ENCODE measurements around the gene SPPL2B. TPM values are rescaled to one million over a fixed set of nuclear protein-coding genes. Genes with fewer than 3 reads are reported as not detected.
"Not testable (repeated sequence)": the region's sequence is repeated elsewhere in the genome, so short reads cannot be mapped to it uniquely, and the experiment has no call there.

Gene SPPL2B, protein sequence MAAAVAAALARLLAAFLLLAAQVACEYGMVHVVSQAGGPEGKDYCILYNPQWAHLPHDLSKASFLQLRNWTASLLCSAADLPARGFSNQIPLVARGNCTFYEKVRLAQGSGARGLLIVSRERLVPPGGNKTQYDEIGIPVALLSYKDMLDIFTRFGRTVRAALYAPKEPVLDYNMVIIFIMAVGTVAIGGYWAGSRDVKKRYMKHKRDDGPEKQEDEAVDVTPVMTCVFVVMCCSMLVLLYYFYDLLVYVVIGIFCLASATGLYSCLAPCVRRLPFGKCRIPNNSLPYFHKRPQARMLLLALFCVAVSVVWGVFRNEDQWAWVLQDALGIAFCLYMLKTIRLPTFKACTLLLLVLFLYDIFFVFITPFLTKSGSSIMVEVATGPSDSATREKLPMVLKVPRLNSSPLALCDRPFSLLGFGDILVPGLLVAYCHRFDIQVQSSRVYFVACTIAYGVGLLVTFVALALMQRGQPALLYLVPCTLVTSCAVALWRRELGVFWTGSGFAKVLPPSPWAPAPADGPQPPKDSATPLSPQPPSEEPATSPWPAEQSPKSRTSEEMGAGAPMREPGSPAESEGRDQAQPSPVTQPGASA
- total RNA-seq: 10 to 100 TPM; 47.8 to 97.8 (median 67.3) TPM

DNA sequence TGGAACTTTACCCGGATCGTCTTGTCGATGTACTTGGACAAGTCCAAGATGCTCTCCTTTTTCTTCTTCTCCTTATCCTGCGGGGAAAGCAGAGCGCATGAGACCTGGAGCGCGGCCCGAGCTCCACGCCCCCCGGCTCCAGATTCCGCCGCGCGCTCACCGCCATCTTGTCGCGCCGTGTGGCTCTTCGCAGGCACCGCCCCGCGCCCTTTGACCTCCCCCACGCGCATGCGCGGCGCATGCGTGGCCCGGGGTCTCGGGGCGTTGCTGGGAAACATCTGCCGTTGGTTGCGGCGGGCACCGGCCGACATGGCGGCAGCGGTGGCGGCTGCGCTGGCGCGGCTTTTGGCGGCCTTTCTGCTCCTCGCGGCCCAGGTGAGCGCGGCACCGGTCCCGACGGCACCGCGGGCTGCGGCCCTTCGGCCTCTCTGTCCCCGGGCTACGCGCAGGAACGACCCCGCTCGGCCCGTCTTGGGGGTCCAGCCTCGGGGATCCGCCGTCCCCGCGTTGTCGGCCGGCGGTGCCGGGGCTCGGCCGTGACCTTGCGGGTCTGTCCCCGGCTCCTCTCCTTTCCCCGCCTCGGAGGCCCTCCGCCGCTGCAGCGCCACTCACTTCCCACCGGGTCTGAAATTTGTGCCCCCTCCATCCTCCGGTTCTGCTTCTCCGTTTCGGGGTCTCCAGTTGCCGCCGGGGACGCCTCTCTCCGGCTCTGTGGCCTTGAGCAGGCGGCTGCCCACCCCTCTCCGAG, at the start of gene SPPL2B, which contains the start of gene LSM7:
Gene SPPL2B, plus strand, starts transcription at position 284 of the 748 bp plus-strand sequence. Its CDS starts 26 bp downstream, at position 310.
Gene LSM7, minus strand, starts transcription at position 186 of the 748 bp plus-strand sequence. Its CDS starts 20 bp downstream, at position 166.
- Histone ChIP-seq H3K36me3 (peaks cover 0 to 2% of the 10 kb centered on the region in 2 donors), H3K27me3 (no peaks in the 10 kb centered on the region), H3K4me1 (peaks cover 40 to 56% of the 10 kb centered on the region in 2 donors), H3K4me3 (replicated peaks in 1 of 3) (peak within 1 kb of the TSS; percentile 60 to 92 (median 84)), H3K27ac (peak within 1 kb of the TSS in 2 of 3 donors; percentile 24 to 35), H3K9me3 (no peaks in the 10 kb centered on the region)
- intact Hi-C loops (cut with DNase I): no loop called here
- DNase-seq: peak; percentile 89 to 91
- TF ChIP-seq, protein P1, sequence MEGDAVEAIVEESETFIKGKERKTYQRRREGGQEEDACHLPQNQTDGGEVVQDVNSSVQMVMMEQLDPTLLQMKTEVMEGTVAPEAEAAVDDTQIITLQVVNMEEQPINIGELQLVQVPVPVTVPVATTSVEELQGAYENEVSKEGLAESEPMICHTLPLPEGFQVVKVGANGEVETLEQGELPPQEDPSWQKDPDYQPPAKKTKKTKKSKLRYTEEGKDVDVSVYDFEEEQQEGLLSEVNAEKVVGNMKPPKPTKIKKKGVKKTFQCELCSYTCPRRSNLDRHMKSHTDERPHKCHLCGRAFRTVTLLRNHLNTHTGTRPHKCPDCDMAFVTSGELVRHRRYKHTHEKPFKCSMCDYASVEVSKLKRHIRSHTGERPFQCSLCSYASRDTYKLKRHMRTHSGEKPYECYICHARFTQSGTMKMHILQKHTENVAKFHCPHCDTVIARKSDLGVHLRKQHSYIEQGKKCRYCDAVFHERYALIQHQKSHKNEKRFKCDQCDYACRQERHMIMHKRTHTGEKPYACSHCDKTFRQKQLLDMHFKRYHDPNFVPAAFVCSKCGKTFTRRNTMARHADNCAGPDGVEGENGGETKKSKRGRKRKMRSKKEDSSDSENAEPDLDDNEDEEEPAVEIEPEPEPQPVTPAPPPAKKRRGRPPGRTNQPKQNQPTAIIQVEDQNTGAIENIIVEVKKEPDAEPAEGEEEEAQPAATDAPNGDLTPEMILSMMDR (IDR thresholded peaks at IDR 0.05): no peak
- peak in 1 of 2 donors; percentile 80 for TF ChIP-seq POLR2A (IDR thresholded peaks at IDR 0.05)
- WGBS, 2 donors: 1% methylated on average over 48 to 57 of the region's 89 CpGs

DNA sequence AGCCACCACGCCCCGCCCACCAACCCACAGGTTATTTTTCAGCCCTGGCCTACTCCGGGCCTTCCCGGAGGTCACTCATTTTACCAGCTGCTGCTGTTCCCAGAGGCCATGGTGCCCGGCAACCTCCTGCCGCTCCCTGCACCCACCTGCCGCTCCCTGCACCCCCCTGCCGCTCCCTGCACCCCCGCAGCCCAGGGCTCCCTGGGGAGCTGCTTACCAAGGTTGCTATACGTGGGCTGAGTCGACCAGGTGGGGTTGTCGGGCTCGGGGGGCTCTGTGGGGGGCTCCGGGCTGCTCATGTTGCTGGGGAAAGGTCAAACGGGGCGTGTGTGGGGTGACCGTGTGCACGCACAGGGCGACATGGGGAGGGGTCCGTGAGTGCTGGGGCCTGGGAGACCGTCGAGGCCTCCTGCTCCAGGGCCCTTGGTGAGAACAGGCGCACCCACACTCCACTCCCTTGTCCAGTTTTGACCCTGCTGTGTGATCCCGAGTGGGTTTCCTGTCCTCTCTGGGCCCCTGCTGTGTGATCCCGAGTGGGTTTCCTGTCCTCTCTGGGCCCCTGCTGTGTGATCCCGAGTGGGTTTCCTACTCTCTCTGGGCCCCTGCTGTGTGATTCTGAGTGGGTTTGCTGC, 47.7 kb upstream of the SPPL2B start:
- no peaks in the 10 kb centered on the region for H3K27me3 ChIP-seq
- no peak for DNase-seq
- WGBS, 2 donors: 76 to 79% methylated on average over 17 to 24 of the region's 26 CpGs
- peaks cover 0 to 11% of the 10 kb centered on the region in 2 donors for H3K4me1 ChIP-seq
- no peaks in the 10 kb centered on the region for H3K36me3 ChIP-seq
- TF ChIP-seq, protein P1 (IDR thresholded peaks at IDR 0.05): no peak
- TF ChIP-seq POLR2A (IDR thresholded peaks at IDR 0.05): no peak
- H3K4me3 ChIP-seq (replicated peaks in 1 of 3): no peak overlapping the region
- H3K9me3 ChIP-seq: no peaks in the 10 kb centered on the region
- intact Hi-C loops (cut with DNase I): no loop called here
- H3K27ac ChIP-seq: no peak overlapping the region

DNA sequence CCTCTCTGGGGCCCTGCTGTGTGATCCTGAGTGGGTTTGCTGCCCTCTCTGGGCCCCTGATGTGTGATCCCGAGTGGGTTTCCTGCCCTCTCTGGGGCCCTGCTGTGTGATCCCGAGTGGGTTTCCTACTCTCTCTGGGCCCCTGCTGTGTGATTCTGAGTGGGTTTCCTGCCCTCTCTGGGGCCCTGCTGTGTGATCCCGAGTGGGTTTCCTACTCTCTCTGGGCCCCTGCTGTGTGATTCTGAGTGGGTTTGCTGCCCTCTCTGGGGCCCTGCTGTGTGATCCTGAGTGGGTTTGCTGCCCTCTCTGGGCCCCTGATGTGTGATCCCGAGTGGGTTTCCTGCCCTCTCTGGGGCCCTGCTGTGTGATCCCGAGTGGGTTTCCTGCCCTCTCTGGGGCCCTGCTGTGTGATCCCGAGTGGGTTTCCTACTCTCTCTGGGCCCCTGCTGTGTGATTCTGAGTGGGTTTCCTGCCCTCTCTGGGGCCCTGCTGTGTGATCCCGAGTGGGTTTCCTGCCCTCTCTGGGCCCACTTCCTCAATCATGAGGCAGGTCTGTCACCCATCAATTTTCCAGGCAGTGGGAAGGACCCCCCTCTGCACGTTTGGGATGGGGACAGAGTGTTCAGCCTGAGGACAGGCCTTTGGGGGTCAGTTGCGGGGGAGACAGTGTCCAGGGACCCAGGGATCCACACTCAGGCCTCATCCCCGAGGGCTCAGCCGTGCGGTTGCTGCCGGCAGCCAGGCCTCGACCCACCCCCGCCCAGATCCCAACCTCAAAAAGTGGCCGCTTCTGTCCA, 47.0 kb upstream of the SPPL2B start:
- H3K4me3 ChIP-seq (replicated peaks in 1 of 3); intact Hi-C loops (cut with DNase I); H3K9me3 ChIP-seq; DNase-seq; H3K36me3 ChIP-seq; H3K27me3 ChIP-seq: not testable (repeated sequence)
- peak overlapping the region in 1 of 3 donors; percentile 28 for H3K27ac ChIP-seq
- peaks cover 0 to 11% of the 10 kb centered on the region in 2 donors for H3K4me1 ChIP-seq
- 25% methylated on average over 2 of the region's 16 CpGs; no CpG with 5 or more reads in 1 of the 2 donors for WGBS, 2 donors

DNA sequence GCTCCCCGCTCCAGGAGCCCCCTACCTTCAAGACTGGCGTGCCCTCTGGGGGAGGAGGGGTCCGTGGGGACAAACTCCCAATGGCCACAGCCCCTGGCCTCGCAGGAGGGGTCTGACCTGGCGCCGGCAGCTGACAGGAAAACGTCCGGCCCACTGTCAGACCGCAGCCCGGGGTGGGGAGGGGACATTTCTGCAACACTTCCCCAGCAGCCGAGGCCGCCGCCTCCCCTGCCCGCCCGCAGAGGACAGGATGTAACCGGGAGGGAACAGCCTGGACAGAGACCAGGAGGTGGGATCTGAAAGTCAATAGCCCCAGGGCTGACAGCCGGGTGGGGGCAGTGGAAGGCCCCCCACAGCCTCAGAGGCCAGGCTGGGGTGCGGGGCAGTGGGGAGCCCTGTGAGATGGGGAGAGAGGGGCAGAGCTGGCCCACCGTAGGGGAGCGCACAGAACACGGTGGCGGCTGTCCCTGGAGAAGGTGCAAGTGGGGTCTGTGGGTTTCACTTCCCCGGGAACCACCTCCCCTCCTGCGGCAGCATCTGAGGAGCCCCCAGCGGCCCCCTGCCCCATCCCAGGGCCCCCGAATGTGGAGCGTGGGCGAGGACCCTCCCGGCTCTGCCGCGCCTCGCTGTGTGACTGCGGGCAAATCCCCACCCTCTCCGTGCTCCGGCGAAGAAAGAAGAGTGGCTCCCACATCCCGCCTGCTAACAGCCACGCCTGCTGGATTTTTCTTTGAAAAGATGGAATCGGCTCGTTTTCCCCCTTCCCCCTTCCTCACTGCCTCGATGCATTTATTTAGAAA, 46.2 kb upstream of the SPPL2B start, which contains the start of gene PEAK3:
Gene PEAK3, minus strand, starts transcription at position 114 of the 800 bp plus-strand sequence. CDS start 1,244 bp downstream, outside the sequence.
- intact Hi-C loops (cut with DNase I): no loop called here
- Histone ChIP-seq H3K27ac (peak within 1 kb of the TSS in 1 of 3 donors; percentile 28), H3K36me3 (no peaks in the 10 kb centered on the region), H3K4me1 (peaks cover 0 to 11% of the 10 kb centered on the region in 2 donors), H3K9me3 (no peaks in the 10 kb centered on the region), H3K27me3 (no peaks in the 10 kb centered on the region), H3K4me3 (replicated peaks in 1 of 3) (peak within 1 kb of the TSS in 1 of 3 donors; percentile 15)
- 17 to 26% methylated on average over 13 to 15 of the region's 41 CpGs for whole genome bisulfite sequencing, 2 donors
- peak; percentile 50 for DNase-seq
- TF ChIP-seq, protein P1 (IDR thresholded peaks at IDR 0.05): no peak
- peak in 1 of 2 donors; percentile 12 for TF ChIP-seq POLR2A (IDR thresholded peaks at IDR 0.05)
